C4-2B (cell line): Measurements from ENCODE around the gene TAF13.

Source experiments
- CTCF ChIP-seq: fragments of 450-650 bp; conservative IDR thresholded peaks from 2 replicates; pipeline ENCODE4 v1.5.1; 2017; ENCODE audit warnings: mild to moderate bottlenecking
- ZFX ChIP-seq: fragments of 450-650 bp; IDR thresholded peaks from 2 replicates; pipeline ENCODE4 v1.6.1; 2017

GRCh38 chr1:109067883-109068282 is 7.9 kb downstream of the TAF13 start:
- TF ChIP-seq CTCF = no peak
- no peak for TF ChIP-seq ZFX
